ENCODE results near the gene SUPT5H.

SUPT5H gene

DNA sequence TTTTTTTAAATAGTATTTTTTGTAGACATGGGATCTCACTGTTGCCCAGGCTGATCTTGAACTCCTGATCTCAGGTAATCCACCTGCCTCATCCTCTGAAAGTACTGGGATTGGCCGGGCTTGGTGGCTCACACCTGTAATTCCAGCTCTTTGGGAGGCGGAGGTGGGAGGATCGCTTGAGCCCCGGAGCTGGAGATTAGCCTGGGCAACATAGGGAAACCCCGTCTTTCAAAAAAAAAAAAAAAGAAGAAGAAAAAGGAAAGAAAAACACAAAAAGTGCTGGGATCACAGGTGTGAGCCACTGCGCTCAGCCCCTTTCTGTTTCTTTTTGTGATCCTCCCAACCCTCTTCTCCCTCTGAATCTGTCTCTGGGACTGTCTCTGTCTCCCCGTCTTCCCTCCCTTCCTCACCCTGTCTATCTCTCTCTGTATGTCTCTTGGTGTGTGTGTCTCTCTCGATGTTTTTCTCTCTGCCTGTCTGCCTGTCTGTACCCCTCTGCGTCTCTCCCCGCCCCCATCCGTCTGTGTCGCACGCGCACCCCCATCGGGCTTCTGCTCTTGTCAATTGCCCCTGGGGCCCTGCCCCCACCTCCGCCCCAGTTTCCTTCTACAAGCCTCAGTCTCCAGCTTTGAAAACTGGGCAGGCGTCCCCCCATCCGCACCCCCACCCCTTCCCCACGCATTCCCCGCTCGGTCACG, 39.3 kb upstream of the SUPT5H start:
- Mint-ChIP-seq H3K27me3 (ENCODE audit: low read depth, poor library complexity) (peaks cover 11% of the 10 kb centered on the region), H3K27ac (peak overlapping the region; percentile 12), H3K9me3 (no peaks in the 10 kb centered on the region), H3K36me3 (ENCODE audit: low read depth) (no peaks in the 10 kb centered on the region), H3K4me3 (peak overlapping the region; percentile 85), H3K4me1 (peaks cover 70% of the 10 kb centered on the region)
- DNase-seq: no peak
- TF ChIP-seq, protein P1, sequence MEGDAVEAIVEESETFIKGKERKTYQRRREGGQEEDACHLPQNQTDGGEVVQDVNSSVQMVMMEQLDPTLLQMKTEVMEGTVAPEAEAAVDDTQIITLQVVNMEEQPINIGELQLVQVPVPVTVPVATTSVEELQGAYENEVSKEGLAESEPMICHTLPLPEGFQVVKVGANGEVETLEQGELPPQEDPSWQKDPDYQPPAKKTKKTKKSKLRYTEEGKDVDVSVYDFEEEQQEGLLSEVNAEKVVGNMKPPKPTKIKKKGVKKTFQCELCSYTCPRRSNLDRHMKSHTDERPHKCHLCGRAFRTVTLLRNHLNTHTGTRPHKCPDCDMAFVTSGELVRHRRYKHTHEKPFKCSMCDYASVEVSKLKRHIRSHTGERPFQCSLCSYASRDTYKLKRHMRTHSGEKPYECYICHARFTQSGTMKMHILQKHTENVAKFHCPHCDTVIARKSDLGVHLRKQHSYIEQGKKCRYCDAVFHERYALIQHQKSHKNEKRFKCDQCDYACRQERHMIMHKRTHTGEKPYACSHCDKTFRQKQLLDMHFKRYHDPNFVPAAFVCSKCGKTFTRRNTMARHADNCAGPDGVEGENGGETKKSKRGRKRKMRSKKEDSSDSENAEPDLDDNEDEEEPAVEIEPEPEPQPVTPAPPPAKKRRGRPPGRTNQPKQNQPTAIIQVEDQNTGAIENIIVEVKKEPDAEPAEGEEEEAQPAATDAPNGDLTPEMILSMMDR (IDR thresholded peaks at IDR 0.05): no peak

DNA sequence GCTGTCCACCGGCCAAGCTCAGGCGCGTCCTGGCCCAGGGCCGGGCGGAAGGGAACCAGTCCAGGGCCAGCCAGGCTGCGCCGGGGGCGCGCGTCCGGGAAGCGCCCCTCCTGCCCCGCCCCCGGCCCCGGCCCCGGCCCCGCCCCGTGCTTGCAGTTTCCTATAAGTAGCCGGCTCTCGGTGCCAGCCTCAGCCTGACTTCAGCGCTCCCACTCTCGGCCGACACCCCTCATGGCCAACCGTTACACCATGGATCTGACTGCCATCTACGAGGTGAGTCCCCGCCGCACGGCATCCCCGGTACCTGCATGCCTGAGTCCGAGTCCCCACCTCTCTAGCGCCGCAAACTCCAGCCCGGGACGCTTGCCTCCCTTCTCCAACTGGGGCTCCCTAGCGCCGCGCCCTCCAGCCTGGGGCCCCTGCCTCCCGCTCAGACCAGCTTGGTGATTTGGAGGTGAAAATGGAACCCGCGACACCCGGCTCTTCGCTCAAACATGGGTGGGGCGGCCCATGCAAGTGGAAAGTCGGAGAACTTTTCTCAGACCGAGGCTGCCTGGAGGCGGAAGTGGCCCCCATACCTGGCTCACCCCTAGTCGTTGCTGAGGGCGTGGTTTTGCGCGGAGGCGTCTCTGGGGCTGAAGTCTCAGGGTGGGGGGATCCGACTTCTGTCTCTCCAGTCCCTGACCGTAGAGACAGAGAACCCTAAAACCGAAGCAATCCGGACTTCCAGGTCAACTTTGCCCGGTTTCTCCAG, 38.5 kb upstream of the SUPT5H start, which contains the start of gene ZFP36:
Gene ZFP36, plus strand, starts transcription at position 192 of the 754 bp plus-strand sequence. Its CDS starts 58 bp downstream, at position 250.
- H3K4me3 Mint-ChIP-seq: peak within 1 kb of the TSS; percentile 89
- H3K9me3 Mint-ChIP-seq: no peaks in the 10 kb centered on the region
- no peaks in the 10 kb centered on the region for H3K36me3 Mint-ChIP-seq (ENCODE audit: low read depth)
- peak within 1 kb of the TSS; percentile 12 for H3K27ac Mint-ChIP-seq
- DNase-seq: peak; percentile 85
- H3K4me1 Mint-ChIP-seq: peaks cover 70% of the 10 kb centered on the region
- peaks cover 11% of the 10 kb centered on the region for H3K27me3 Mint-ChIP-seq (ENCODE audit: low read depth, poor library complexity)
- TF ChIP-seq, protein P1 (IDR thresholded peaks at IDR 0.05): no peak

DNA sequence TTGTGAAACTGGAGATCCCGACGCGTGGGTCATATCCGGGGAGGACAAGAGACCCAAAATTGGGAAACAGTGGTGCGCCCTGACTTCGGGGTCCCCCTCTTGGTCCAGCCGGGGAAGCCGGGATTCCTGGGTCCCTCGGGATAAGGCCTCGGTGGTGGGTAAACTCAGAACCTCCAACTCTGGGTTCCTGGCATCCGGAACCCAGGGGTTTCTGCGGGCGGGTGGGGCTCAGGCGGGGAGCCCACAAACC, 38.0 kb upstream of the SUPT5H start:
- Mint-ChIP-seq H3K36me3 (ENCODE audit: low read depth) (no peaks in the 10 kb centered on the region), H3K9me3 (no peaks in the 10 kb centered on the region), H3K4me1 (peaks cover 65% of the 10 kb centered on the region), H3K4me3 (peak overlapping the region; percentile 89), H3K27me3 (ENCODE audit: low read depth, poor library complexity) (peaks cover 11% of the 10 kb centered on the region), H3K27ac (no peak overlapping the region)
- TF ChIP-seq, protein P1 (IDR thresholded peaks at IDR 0.05): no peak
- no peak for DNase-seq

DNA sequence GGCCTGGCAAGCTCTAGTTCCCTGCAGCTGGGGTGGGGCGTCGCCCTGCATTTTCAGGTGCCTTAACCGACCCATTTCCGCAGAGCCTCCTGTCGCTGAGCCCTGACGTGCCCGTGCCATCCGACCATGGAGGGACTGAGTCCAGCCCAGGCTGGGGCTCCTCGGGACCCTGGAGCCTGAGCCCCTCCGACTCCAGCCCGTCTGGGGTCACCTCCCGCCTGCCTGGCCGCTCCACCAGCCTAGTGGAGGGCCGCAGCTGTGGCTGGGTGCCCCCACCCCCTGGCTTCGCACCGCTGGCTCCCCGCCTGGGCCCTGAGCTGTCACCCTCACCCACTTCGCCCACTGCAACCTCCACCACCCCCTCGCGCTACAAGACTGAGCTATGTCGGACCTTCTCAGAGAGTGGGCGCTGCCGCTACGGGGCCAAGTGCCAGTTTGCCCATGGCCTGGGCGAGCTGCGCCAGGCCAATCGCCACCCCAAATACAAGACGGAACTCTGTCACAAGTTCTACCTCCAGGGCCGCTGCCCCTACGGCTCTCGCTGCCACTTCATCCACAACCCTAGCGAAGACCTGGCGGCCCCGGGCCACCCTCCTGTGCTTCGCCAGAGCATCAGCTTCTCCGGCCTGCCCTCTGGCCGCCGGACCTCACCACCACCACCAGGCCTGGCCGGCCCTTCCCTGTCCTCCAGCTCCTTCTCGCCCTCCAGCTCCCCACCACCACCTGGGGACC, 37.6 kb upstream of the SUPT5H start:
- Mint-ChIP-seq H3K4me3 (peak overlapping the region; percentile 89), H3K9me3 (no peaks in the 10 kb centered on the region), H3K36me3 (ENCODE audit: low read depth) (no peaks in the 10 kb centered on the region), H3K4me1 (peaks cover 61% of the 10 kb centered on the region), H3K27ac (no peak overlapping the region), H3K27me3 (ENCODE audit: low read depth, poor library complexity) (peaks cover 11% of the 10 kb centered on the region)
- DNase-seq: no peak
- TF ChIP-seq, protein P1 (IDR thresholded peaks at IDR 0.05): no peak

DNA sequence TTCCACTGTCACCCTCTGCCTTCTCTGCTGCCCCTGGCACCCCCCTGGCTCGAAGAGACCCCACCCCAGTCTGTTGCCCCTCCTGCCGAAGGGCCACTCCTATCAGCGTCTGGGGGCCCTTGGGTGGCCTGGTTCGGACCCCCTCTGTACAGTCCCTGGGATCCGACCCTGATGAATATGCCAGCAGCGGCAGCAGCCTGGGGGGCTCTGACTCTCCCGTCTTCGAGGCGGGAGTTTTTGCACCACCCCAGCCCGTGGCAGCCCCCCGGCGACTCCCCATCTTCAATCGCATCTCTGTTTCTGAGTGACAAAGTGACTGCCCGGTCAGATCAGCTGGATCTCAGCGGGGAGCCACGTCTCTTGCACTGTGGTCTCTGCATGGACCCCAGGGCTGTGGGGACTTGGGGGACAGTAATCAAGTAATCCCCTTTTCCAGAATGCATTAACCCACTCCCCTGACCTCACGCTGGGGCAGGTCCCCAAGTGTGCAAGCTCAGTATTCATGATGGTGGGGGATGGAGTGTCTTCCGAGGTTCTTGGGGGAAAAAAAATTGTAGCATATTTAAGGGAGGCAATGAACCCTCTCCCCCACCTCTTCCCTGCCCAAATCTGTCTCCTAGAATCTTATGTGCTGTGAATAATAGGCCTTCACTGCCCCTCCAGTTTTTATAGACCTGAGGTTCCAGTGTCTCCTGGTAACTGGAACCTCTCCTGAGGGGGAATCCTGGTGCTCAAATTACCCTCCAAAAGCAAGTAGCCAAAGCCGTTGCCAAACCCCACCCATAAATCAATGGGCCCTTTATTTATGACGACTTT, 36.8 kb upstream of the SUPT5H start:
- Mint-ChIP-seq H3K4me3 (peak overlapping the region; percentile 89), H3K4me1 (peaks cover 59% of the 10 kb centered on the region), H3K9me3 (no peaks in the 10 kb centered on the region), H3K36me3 (ENCODE audit: low read depth) (no peaks in the 10 kb centered on the region), H3K27me3 (ENCODE audit: low read depth, poor library complexity) (peaks cover 11% of the 10 kb centered on the region), H3K27ac (peak overlapping the region; percentile 48)
- TF ChIP-seq, protein P1 (IDR thresholded peaks at IDR 0.05): no peak
- DNase-seq: no peak

Data from nephron progenitor cell (in vitro differentiated cells).